SU-DHL-6 (cell line): Measurements from ENCODE around the gene RAB6B.

Experiments used
- CTCF ChIP-seq: fragments of 200-600 bp; sonication (generic); IDR thresholded peaks from one replicate; pipeline ENCODE4 v1.5.1; 2017; ENCODE audit warnings: antibody characterized with exemption, mild to moderate bottlenecking, low read length, moderate library complexity; ENCODE audit not compliant: insufficient read depth, poor library complexity, severe bottlenecking
- EZH2phosphoT487 ChIP-seq: fragments of 200-600 bp; sonication (generic), shearing (Covaris generic); conservative IDR thresholded peaks from 2 replicates; pipeline ENCODE4 v1.6.1; 2018; ENCODE audit warnings: mild to moderate bottlenecking, antibody characterized with exemption, low read length, moderate library complexity, mixed read lengths

- no peak for TF ChIP-seq CTCF
- TF ChIP-seq EZH2phosphoT487 = no peak
Measured at GRCh38 chr3:133928903-133929607, 33.4 kb upstream of the RAB6B start.
